Natural killer cell (primary cell): ENCODE results near the gene FBRS. TPM values are rescaled to one million over a fixed set of nuclear protein-coding genes. Genes with fewer than 3 reads are reported as not detected.

Source experiments
- ATAC-seq, 3 donors: fragments of 150-1000 bp in 2 of 3; fragments of 200-7000 bp in 1 of 3; cut with Tn5 transposase; 1 replicate in 1 of 3; 2 replicates in 2 of 3; pipeline ENCODE4 v1.10.0; 2021; ENCODE audit warnings: mild to moderate bottlenecking in 2 of 3, moderate library complexity in 2 of 3
- DNase-seq, 2 donors: peaks; one replicate each; pipeline versions ENCODE4 v3.0.0 to v3.0.0-alpha.2; 2013 to 2021; ENCODE audit warnings: mixed read lengths in 1 of 2
- H3K27ac ChIP-seq: one replicate; pipeline ENCODE4 v1.5.1; 2013; ENCODE audit warnings: mild to moderate bottlenecking, low read length
- H3K27me3 ChIP-seq: one replicate; pipeline ENCODE4 v1.6.1; 2013; ENCODE audit warnings: low read length; ENCODE audit not compliant: control insufficient read depth, insufficient read depth
- H3K36me3 ChIP-seq: one replicate; pipeline ENCODE4 v1.6.1; 2013; ENCODE audit warnings: low read length; ENCODE audit not compliant: control insufficient read depth, insufficient read depth
- H3K4me1 ChIP-seq: one replicate; pipeline ENCODE4 v1.6.1; 2013; ENCODE audit warnings: low read length; ENCODE audit not compliant: control insufficient read depth, insufficient read depth
- H3K4me3 ChIP-seq: one replicate; pipeline ENCODE4 v1.5.1; 2013; ENCODE audit warnings: low read length
- H3K9me3 ChIP-seq: one replicate; pipeline ENCODE4 v1.6.1; 2013; ENCODE audit warnings: low read length; ENCODE audit not compliant: control insufficient read depth, insufficient read depth
- H3K27ac Mint-ChIP-seq, 2 donors: one replicate each; pipeline ENCODE4 v1.8.0; 2022; ENCODE audit warnings: mild to moderate bottlenecking in 2 of 2, mixed read lengths in 2 of 2, moderate library complexity in 1 of 2
- H3K27me3 Mint-ChIP-seq, 2 donors: one replicate each; pipeline ENCODE4 v1.8.0; 2022; ENCODE audit warnings: low read depth in 2 of 2, mixed read lengths in 2 of 2
- H3K36me3 Mint-ChIP-seq: one replicate; pipeline ENCODE4 v1.8.0; 2022; ENCODE audit warnings: mixed read lengths
- H3K4me1 Mint-ChIP-seq, 2 donors: one replicate each; pipeline ENCODE4 v1.8.0; 2022; ENCODE audit warnings: mixed read lengths in 2 of 2
- H3K4me3 Mint-ChIP-seq: one replicate; pipeline ENCODE4 v1.8.0; 2022; ENCODE audit warnings: mild to moderate bottlenecking, moderate library complexity, mixed read lengths
- H3K9me3 Mint-ChIP-seq, 2 donors: one replicate each; pipeline ENCODE4 v1.8.0; 2022; ENCODE audit warnings: mixed read lengths in 2 of 2
- WGBS: methylation state at CpG from one replicate; pipeline ENCODE4 v1.1.7; 2013; ENCODE audit warnings: missing lambda C conversion rate; ENCODE audit not compliant: insufficient coverage; 5-methylcytosine and 5-hydroxymethylcytosine counted together
- intact Hi-C: fragments of 100-400 bp; cut with micrococcal nuclease; formaldehyde crosslinking; loops from one replicate; pipeline ENCODE4 v1.14.2; 2022
- total RNA-seq, 4 donors: library from RNA; stranded (reverse); fragments of 120-200 nt in 1 of 4; gene quantifications; one replicate each; pipeline versions ENCODE4 v1.2.3 to v1.2.4, GENCODE V29; 2013 to 2022
- TF ChIP-seq, protein P1 (sequence below): fragments of 200-600 bp; IDR thresholded peaks from one replicate; pipeline ENCODE4 v1.8.0; 2022; ENCODE audit warnings: antibody characterized with exemption

Gene FBRS
- total RNA-seq, 3 donors from 2014 or later (not counting 1 experiment from before 2014, with no cell fraction given): 158 to 182 (median 172) TPM

DNA sequence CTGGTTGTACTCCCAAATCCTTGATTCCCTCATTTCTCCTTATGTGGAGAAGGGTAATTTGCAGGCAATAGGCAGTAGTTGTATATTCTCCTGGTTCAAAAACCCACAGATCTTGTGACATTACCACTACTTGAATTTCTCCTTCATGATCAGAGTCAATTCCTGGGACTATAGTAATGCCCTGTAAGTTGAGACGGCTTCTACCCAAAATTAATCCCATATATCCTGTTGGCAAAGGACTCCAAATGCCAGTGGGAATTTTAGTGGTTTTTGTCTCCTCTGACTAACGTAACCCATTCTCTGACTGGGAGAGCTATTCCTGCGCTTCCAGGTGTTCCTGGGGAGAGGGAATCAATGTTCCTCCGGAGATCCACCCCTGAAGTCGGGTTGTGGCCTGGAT is 36.5 kb upstream of the FBRS start:
- TF ChIP-seq, protein P1, sequence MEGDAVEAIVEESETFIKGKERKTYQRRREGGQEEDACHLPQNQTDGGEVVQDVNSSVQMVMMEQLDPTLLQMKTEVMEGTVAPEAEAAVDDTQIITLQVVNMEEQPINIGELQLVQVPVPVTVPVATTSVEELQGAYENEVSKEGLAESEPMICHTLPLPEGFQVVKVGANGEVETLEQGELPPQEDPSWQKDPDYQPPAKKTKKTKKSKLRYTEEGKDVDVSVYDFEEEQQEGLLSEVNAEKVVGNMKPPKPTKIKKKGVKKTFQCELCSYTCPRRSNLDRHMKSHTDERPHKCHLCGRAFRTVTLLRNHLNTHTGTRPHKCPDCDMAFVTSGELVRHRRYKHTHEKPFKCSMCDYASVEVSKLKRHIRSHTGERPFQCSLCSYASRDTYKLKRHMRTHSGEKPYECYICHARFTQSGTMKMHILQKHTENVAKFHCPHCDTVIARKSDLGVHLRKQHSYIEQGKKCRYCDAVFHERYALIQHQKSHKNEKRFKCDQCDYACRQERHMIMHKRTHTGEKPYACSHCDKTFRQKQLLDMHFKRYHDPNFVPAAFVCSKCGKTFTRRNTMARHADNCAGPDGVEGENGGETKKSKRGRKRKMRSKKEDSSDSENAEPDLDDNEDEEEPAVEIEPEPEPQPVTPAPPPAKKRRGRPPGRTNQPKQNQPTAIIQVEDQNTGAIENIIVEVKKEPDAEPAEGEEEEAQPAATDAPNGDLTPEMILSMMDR: no peak
- H3K9me3 ChIP-seq: no peaks in the 10 kb centered on the region
- intact Hi-C loops: no loop called here
- no peak overlapping the region for H3K27ac ChIP-seq
- H3K36me3 Mint-ChIP-seq: no peaks in the 10 kb centered on the region
- H3K4me3 Mint-ChIP-seq: no peak overlapping the region
- no peaks in the 10 kb centered on the region for H3K9me3 Mint-ChIP-seq
- H3K4me1 ChIP-seq: no peaks in the 10 kb centered on the region
- ATAC-seq (no peak), DNase-seq (no peak)
- peaks cover 0 to 16% of the 10 kb centered on the region in 2 donors for H3K27me3 Mint-ChIP-seq
- no peak overlapping the region for H3K27ac Mint-ChIP-seq
- H3K4me1 Mint-ChIP-seq: no peaks in the 10 kb centered on the region
- H3K4me3 ChIP-seq: no peak overlapping the region
- 84% methylated on average over 5 of the region's 5 CpGs for WGBS
- no peaks in the 10 kb centered on the region for H3K27me3 ChIP-seq
- H3K36me3 ChIP-seq: no peaks in the 10 kb centered on the region

DNA sequence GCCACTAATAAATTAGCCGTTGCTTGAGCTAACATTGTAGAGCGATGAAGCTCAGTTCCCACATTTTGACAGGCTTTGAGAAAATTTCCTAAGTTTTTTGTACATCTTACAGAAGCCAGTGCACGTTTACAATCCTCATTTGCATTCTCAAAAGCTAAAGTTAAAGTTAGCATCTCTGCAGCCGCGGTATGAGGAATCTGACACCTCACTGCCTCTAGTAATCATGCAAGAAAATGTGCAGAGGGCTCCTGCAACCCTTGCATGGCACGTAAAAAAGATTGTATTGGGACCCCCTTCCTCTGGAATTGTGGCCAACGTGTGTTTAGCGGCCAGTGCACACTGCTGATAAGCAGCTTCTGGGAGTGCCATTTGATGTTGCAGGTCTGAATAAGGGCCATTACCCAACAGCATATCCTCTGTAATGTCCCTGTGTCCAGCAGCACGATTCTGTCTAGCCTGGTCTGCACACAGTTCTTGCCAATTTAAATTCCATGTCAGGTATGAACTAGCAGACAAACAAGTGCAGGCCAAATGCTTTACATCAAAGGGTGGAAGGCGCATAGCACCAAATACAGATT is 35.7 kb upstream of the FBRS start:
- no peak for ATAC-seq
- no peak overlapping the region for H3K4me3 Mint-ChIP-seq
- H3K4me1 Mint-ChIP-seq: no peaks in the 10 kb centered on the region
- intact Hi-C loops: no loop called here
- peaks cover 0 to 16% of the 10 kb centered on the region in 2 donors for H3K27me3 Mint-ChIP-seq
- TF ChIP-seq, protein P1: no peak
- no peak for DNase-seq
- no peaks in the 10 kb centered on the region for H3K9me3 Mint-ChIP-seq
- Histone ChIP-seq H3K27me3 (no peaks in the 10 kb centered on the region), H3K36me3 (no peaks in the 10 kb centered on the region), H3K9me3 (no peaks in the 10 kb centered on the region), H3K4me3 (no peak overlapping the region), H3K27ac (no peak overlapping the region), H3K4me1 (no peaks in the 10 kb centered on the region)
- no peak overlapping the region for H3K27ac Mint-ChIP-seq
- H3K36me3 Mint-ChIP-seq: no peaks in the 10 kb centered on the region
- WGBS: 69% methylated on average over 10 of the region's 10 CpGs

DNA sequence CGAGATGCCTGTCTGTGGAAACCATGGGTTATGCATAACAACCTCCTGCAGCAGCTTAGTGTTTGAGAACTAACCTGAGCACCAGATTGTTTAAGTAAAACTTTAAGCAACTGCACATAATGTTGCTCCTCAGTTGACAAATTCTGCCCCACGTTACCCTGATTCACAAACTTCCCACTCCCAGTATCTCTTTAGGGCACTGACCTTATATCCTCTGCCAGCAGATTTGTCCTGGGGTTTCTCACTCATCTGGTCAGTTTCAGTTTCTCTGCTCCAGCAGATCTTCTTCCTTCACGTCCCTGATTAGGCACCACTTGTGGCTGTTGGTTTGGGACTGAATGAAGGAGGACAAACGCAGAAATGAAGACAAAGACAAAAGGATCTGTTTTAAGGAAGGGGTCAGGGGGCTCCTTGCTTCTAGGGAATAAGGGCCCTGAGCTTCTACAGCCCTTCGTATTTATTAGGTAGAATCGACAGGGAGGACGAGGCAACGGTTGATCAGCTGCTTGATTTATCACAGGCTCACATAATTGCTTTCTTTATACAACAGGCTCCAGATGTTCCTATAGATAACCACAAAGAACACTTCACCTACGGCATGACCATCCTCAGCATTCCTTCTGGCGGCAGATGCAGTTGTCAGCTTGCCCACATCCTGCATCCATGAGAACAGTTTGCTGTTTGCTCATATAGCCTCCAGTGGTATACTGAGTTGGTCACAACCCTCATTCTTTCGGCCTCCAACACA is 34.5 kb upstream of the FBRS start:
- Mint-ChIP-seq H3K27ac (no peak overlapping the region), H3K27me3 (peaks cover 0 to 16% of the 10 kb centered on the region in 2 donors), H3K36me3 (no peaks in the 10 kb centered on the region), H3K9me3 (no peaks in the 10 kb centered on the region), H3K4me3 (no peak overlapping the region), H3K4me1 (peaks cover 3% of the 10 kb centered on the region in 2 donors)
- Histone ChIP-seq H3K27me3 (no peaks in the 10 kb centered on the region), H3K36me3 (no peaks in the 10 kb centered on the region), H3K9me3 (no peaks in the 10 kb centered on the region), H3K4me1 (peaks cover 3% of the 10 kb centered on the region), H3K27ac (no peak overlapping the region), H3K4me3 (no peak overlapping the region)
- no peak for ATAC-seq
- intact Hi-C loops: no loop called here
- TF ChIP-seq, protein P1: no peak
- DNase-seq: no peak
- 87% methylated on average over 11 of the region's 11 CpGs for WGBS
